Dermis microvascular lymphatic vessel endothelial cell (primary cell): ENCODE results near the gene DEPP1. TPM values are rescaled to one million over a fixed set of nuclear protein-coding genes. Genes with fewer than 3 reads are reported as not detected.

Source experiments
- DNase-seq, 2 donors: peaks; one replicate each; pipeline versions ENCODE4 v3.0.0 to v3.0.0-alpha.2; 2010; ENCODE audit warnings: low read depth in 2 of 2
- total RNA-seq: library from RNA; depleted of rRNA; stranded (reverse); fragments of >200 nt; gene quantifications from 2 replicates; pipeline ENCODE4 v1.2.1, GENCODE V29; 2014

The DEPP1 gene
- total RNA-seq, 1 donor from 2014 or later = 122 TPM

- no peak for DNase-seq
Measured at GRCh38 chr10:44993922-44994751, 15.5 kb upstream of the DEPP1 start.

GRCh38 chr10:44993226-44993921, 14.8 kb upstream of the DEPP1 start:
- no peak for DNase-seq

GRCh38 chr10:44992732-44993225, 14.2 kb upstream of the DEPP1 start:
- DNase-seq = no peak

- DNase-seq = no peak
Measured at GRCh38 chr10:44992070-44992731, 13.6 kb upstream of the DEPP1 start.

- DNase-seq = no peak
Measured at GRCh38 chr10:44991571-44991970, 13.0 kb upstream of the DEPP1 start.

- DNase-seq = no peak
Measured at GRCh38 chr10:44990965-44991364, 12.4 kb upstream of the DEPP1 start.

- peak in 1 of 2 donors; percentile 41 for DNase-seq
Measured at GRCh38 chr10:44990302-44990655, 11.7 kb upstream of the DEPP1 start.

- DNase-seq = no peak
Measured at GRCh38 chr10:44989597-44990301, 11.1 kb upstream of the DEPP1 start.

- no peak for DNase-seq
Measured at GRCh38 chr10:44988957-44989585, 10.5 kb upstream of the DEPP1 start.

- DNase-seq = no peak
Measured at GRCh38 chr10:44986670-44987069, 8.1 kb upstream of the DEPP1 start.

- no peak for DNase-seq
Measured at GRCh38 chr10:44986179-44986578, 7.6 kb upstream of the DEPP1 start.

- peak in 1 of 2 donors; percentile 92 for DNase-seq
Measured at GRCh38 chr10:44985175-44985681, 6.6 kb upstream of the DEPP1 start.

- DNase-seq = no peak
Measured at GRCh38 chr10:44984671-44985101, 6.1 kb upstream of the DEPP1 start.

- no peak for DNase-seq
Measured at GRCh38 chr10:44983895-44984278, 5.3 kb upstream of the DEPP1 start.

GRCh38 chr10:44983066-44983894, 4.7 kb upstream of the DEPP1 start:
- DNase-seq = no peak

GRCh38 chr10:44982496-44982895, 3.9 kb upstream of the DEPP1 start:
- DNase-seq = no peak

- DNase-seq = peak; percentile 82 to 95
Measured at GRCh38 chr10:44982114-44982460, 3.5 kb upstream of the DEPP1 start.

- DNase-seq = peak; percentile 75 to 95
Measured at GRCh38 chr10:44981172-44982113, 2.8 kb upstream of the DEPP1 start.
